ENCODE results near the gene HOXD13. TPM values are rescaled to one million over a fixed set of nuclear protein-coding genes. Genes with fewer than 3 reads are reported as not detected.
A peak's percentile ranks its signal among the peaks of the same experiment; 100 is the strongest.

Gene HOXD13
- total RNA-seq, 1 donor from 2014 or later: not detected

DNA sequence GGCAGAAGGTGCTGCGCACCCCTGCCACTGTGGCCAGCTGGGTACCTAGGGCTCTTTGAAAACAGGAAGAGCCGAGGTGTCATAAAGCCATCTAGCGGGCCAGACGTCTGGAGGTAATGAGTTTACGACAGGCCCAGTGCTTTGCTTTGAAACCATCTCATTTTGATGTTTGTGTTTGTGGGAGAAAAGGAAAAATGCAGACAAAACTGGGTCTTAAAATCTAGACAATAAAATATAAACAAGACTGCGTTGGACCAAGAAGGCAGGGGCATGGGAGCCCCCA lies 33.2 kb downstream of the HOXD13 start:
- intact Hi-C loops (cut with micrococcal nuclease): loop anchor here (5.0 kb wide), 1 partner anchor 512 kb away; no protein-coding TSS in a partner anchor
- DNase-seq (no peak), ATAC-seq (no peak)

DNA sequence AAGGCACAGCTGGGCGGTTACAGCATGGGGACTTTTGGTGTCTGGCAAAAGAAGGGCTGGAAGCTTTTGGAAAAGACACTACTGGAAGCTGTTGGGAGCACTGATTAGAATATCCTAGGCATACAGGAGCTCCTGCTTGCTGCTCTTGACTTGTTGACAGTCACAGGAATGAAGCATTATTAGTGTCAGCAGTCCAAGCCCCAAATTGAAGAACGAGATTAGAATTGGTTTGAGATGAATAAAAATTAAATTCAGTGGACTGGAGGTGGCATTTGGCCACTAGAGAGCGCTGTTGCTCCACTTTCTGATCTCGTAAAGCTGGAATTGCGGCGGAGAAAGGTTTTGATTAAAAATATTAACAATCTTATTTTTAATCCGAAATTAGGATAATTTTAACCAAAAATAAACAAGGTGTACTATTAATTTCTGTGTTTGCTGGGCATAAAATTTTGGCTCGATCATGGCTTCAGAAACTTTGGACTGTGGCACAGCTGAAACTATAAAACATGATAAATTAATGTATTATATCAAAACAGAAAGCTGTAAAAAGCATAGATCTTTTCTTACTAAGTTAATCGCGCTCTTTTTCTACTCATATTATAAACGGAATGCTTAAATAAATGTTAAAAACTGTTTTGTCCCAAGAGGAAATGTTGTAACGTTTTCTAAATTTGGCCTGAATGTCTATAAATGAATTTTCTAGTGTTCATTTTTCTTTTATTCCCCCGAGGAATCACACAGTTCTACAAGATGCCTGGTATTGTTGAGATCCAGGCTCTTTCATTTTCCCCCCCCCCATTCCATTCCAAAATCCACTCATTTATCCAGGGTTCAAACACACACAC lies 34.6 kb downstream of the HOXD13 start:
- intact Hi-C loops (cut with micrococcal nuclease): loop anchor here (5.0 kb wide), 1 partner anchor 510 kb away; no protein-coding TSS in a partner anchor
- DNase-seq (peak; percentile 70), ATAC-seq (no peak)

DNA sequence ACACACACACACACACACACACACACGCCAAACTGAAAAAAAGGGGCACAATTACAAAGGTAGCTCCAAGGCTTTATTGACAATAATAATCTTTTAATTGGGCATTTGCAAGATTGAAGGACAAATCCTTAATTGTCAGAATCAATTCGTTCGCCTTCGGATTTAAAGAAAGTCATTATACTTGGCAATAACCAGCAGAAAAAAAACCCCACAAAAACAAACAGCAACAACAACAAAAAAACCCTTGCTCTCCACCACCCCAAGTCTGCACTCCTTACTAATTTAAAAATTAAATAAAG lies 35.2 kb downstream of the HOXD13 start:
- no peak for ATAC-seq
- intact Hi-C loops (cut with micrococcal nuclease): loop anchor here (5.0 kb wide), 1 partner anchor 510 kb away; no protein-coding TSS in a partner anchor
- no peak for DNase-seq

DNA sequence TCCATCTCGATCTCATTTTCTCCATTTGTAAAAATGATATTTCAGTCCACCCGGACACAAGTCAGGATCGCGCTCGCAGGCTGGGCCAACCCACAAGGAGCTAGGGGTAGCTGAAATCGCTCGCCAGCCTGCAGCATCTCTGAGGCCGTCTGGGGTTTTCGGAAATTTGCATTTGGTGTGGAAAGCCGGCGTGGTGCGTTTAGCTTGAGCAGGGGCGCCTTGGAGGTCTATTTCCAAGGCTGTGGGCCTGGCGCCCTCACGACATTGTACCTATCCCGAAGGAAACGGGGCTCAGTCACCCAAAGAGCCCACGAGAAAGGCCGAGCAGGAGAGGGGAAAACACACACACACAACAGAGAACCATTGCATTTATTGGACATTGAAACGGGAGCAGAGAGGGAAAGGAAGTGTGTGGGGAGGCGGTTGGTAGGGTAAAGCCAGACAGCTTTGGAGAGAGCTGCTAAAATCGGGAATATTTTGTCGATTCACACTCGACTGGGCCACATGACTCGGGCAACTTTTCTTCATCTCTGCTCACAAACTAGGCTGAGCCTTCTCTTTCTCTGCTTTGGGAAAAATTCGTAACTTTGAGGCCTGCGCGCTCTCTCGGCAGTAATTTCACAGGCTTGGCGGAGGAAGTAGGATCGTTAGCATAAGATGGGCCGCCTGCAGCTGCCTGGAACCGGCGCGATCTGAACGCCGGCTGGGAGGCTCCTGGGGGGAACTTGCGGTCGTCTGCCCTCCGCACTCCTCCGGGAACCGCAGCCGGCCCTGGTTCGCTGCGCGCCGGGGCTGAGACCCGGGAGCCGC lies 35.9 kb downstream of the HOXD13 start:
- DNase-seq (no peak), ATAC-seq (no peak)
- intact Hi-C loops (cut with micrococcal nuclease): loop anchor here (5.0 kb wide), 1 partner anchor 509 kb away; no protein-coding TSS in a partner anchor

DNA sequence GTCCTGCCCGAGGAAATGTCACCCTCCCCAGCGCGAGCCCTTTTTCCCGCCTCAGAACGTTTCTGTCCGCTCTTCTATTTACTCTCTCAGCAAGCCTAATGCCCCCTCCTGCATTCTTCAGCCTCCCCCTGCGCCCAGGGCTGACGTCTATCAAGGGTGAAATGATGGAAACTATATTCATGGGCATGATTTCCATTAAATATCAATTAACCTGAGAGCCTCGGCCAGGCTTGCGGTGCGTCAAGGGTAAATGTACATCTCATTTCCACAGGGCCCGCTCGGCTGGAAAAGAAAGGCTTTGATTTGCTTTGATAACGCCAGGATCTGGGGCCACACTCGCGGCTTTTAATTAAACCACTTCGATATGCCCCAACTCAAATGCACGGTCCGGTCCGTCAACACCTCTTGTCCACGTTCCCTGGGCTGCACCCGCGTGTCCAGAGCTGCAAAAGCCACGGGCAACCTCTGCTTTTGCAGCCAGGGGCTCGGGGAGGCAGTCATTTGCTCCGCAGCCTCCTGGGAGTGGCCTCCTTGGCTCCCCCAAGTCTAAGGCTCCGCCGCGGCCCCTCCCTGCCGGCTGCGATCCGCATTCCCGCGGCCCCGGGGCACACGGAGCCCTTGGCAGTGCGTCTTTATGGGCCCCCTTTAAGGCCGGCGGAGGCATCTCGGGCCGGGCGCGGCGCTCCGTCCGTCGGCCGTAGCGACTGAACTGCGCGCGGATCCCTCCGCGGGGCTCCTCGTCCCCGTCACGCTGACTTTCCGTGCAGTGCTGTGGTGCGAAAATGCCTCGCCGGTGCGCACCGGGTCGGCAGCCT lies 36.7 kb downstream of the HOXD13 start, which contains the start of gene HOXD8:
TSS of gene HOXD8 (plus strand) at position 724 of the 815 bp plus-strand sequence. CDS start 662 bp downstream, outside the sequence.
- ATAC-seq (no peak), DNase-seq (peak; percentile 64)
- intact Hi-C loops (cut with micrococcal nuclease): loop anchor here (5.0 kb wide), 1 partner anchor 508 kb away; no protein-coding TSS in a partner anchor

DNA sequence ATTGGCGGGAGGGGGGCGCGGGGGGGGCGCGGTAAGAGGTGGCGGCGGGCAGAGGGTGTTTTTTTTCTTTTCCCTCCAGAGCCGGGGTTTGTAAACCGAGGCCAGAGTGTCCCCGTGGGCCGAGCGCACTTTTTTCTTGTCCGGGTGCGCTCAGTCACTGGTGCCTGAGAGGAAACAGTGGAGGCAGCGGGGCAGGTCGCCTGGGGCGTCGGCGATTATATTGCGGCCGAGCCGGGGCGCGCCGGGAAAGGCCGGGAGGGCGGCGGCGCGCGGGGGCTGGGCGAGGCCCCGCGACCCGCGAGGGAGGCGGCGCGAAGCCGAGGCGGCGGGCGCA lies 37.3 kb downstream of the HOXD13 start:
- intact Hi-C loops (cut with micrococcal nuclease): loop anchor here (5.0 kb wide), 1 partner anchor 508 kb away; no protein-coding TSS in a partner anchor
- DNase-seq: no peak
- ATAC-seq: no peak

DNA sequence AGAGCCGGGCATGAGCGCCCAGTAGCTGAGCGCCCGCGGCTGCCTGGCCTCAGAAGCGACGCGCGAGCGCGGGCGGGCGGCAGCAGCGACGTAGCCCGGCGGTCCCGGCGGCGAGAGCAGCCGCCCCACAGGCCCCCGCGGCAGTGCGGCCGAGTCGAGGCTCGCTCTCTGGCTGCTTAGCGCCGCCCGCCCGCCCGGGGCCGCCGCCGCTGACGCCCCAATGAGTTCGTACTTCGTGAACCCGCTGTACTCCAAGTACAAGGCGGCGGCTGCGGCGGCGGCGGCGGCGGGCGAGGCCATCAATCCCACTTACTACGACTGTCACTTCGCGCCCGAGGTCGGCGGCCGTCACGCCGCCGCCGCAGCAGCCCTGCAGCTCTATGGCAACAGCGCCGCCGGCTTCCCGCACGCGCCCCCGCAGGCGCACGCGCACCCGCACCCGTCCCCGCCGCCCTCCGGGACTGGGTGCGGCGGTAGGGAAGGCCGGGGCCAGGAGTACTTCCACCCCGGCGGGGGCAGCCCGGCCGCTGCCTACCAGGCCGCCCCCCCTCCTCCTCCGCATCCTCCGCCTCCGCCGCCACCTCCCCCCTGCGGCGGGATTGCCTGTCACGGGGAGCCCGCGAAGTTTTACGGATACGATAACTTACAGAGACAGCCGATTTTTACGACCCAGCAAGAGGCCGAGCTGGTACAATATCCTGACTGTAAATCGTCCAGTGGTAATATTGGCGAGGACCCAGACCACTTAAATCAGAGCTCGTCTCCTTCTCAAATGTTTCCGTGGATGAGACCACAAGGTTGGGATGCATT lies 37.8 kb downstream of the HOXD13 start:
- intact Hi-C loops (cut with micrococcal nuclease): no loop called here
- ATAC-seq (peak; percentile 18), DNase-seq (peak; percentile 35)

DNA sequence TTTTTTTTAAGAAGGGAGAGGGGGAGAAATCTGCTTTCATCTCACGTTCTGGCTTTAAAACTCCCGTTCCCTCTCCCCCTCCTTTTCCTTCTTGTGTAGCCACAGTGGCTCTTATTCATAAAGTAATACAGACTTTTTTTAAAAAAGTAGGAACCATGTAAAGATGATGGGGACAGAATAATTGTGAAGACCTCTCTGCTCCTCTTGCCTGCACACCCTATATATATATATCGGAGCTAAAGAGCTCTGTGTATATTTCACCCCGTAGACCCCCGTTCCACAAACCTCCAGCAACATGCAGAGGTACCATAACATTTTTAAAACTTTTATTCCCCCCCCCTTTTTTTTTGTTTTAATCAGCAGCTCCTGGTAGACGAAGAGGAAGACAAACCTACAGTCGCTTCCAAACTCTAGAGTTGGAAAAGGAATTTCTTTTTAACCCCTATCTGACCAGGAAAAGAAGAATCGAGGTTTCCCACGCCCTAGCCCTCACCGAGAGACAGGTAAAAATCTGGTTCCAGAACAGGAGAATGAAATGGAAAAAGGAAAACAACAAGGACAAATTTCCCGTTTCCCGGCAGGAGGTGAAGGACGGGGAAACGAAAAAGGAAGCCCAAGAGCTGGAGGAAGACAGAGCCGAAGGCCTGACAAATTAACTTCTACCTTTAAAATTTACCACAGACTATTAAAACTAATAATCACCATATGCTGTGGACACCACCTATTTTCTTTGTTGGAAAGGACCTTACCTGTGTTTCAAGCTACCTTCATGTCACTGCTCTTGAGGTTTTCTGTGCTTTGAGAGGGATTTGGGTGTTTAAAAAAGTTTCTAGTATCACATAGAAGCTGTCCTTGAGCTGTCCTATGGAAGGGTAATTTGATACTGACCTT lies 38.7 kb downstream of the HOXD13 start:
- ATAC-seq (no peak), DNase-seq (no peak)
- intact Hi-C loops (cut with micrococcal nuclease): no loop called here

DNA sequence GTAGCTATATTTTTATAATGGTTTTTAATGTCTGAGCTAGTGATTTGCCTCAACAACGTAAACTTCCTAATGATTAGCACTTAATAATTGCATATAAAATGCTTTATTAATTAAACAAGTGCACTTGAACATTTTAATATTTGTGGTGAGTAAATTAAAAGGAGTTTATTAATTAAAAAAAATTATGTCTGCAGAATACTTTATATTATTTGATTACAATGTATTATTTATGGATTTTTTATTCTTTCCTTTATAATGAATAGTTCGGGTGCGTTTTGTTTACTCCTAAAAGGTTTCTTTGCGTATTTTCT lies 39.3 kb downstream of the HOXD13 start:
- ATAC-seq (no peak), DNase-seq (no peak)
- intact Hi-C loops (cut with micrococcal nuclease): no loop called here

DNA sequence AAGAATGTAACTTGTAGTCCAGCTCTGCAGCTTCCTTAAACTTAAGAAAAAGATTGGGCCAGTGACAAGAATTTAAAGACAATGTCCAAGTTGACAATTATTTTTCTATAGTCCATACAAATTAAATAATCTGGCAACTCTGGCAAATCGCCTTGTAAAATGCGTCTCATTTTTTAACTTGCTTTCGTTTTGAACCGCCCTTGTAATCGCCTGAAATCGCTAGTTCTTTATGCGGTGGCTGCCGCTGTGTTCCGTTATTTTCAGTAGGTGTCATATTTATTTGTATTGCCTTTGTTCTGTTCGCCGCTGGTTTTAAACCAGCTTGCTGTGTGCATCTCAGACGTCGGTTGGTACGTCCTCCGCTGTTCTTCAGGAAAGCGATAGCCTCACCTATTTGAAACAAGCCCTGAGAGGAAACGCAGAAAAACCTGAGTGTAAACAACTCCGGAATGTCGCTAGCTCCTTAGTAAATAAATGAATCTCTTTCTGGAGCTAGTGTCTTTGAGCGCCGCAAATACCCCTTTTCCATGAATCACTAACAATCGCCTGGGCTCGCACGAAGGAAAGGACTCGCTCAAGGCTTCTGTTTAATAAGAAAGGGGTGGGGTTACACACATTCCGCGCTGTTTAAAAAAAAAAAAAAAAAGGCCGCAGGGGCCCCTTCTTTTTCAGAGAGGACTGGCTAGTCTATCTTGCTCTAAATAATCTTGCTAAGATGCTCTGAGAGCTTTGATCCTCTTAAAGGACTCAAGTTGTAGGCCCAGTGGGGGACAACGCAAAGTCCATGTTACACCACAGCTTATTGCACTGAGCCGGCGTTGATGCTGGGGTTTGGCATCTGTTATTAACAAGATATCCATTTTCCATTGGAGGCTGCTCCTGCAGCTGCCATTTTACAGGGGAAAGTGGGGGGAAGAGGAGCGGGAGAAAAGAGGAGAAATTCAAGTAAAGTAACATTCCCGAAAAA lies 40.0 kb downstream of the HOXD13 start:
- intact Hi-C loops (cut with micrococcal nuclease): no loop called here
- DNase-seq (no peak), ATAC-seq (no peak)

DNA sequence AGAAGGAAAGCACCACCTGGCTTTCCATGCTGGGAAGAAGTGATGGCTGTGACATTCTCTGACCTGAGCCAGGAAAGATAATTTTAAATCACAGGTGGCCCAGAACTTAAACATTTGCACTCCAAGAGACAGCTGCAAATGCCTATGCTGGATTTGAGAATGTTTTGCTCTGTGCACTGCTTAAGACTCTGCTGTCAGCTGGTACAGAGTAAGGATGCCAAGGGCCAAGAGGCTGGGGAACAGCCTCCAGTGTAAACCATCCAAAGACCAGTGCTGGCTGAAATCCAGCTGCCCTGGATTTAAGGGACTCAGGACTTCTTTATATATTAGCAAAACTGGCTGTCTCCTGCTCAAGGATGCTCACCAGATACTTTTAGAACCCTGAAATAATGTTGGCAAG lies 40.9 kb downstream of the HOXD13 start:
- ATAC-seq (no peak), DNase-seq (no peak)
- intact Hi-C loops (cut with micrococcal nuclease): no loop called here

DNA sequence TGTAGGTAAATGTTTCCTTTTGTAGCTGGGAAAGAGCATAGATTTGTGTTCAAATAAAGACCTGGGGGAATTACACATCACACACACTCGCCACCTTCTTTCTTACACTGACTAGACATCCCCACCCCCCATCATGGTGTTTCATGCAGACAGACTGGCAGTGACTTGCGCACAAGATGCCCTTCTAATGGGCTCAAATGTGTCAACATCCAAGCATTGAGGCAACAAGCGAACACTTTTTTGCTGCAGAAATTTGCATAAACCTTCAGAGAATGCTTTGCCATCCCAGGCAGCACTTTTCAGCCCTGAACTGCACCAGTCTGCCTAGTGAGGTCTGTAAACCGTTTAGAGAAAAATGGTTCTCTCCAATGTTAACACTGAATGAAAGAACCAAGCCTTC lies 41.5 kb downstream of the HOXD13 start:
- no peak for ATAC-seq
- intact Hi-C loops (cut with micrococcal nuclease): no loop called here
- DNase-seq: no peak

DNA sequence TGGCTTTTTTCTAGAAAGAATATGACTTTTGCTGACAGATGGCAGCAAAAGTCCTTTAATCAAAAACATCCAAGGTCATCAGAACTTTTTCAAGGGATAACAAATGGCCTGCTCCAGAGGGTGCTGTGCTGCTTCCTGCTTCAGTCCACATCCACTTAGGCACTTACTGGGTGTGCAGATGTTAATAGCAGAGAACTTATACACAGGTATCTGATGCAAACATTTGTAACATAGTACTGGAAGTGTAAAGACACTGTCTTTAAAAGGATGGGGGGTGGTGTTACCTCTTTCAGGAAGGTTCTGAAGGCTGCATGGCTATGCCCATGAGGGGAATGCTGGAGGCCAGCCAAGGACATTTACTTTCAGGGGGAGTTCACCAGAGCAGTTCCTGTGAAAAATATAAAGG lies 42.5 kb downstream of the HOXD13 start:
- DNase-seq (no peak), ATAC-seq (no peak)
- intact Hi-C loops (cut with micrococcal nuclease): no loop called here

DNA sequence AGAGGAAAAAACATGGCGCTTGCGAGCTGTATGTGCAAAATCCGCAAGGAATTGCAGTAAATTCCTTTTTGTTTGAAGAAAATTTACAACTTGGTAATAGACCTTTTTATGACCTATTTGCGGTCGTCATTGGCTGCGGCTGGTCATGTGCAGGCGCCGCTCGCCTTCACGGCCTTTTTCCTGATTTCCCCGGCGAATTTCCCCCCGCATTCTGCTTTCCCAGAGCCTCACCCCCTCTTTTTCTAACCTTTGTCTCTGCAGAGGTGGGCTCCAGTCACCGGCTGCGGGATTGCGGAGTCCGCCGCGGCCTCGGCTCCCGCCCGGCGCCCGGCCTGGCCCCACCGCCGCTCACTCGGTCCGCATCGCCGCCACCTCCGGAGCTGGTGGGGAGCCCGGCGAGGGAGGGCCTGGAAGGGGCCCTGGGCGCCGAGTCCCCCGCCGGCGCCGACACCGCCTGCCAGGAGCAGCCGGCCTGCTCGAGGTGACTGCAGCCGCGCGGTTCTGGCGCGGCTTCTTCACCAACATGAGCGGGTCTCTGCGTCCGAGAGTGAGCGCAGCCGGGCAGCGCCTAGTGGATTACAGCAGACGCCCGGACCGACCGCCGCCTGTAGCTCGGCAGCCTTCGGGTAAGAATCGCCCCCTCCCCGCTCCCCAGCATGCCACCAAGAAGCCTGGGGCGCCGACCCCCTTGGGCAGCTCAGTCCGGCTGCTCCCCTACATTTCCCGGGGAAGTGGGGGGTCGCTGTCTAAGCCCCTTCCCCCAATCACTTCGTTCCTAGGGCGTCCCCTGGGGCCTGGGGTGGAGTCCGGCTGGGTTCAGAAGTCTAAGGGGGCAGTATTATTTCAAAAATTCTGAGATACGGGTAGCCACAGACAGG lies 44.1 kb downstream of the HOXD13 start:
- DNase-seq (no peak), ATAC-seq (no peak)
- intact Hi-C loops (cut with micrococcal nuclease): no loop called here

DNA sequence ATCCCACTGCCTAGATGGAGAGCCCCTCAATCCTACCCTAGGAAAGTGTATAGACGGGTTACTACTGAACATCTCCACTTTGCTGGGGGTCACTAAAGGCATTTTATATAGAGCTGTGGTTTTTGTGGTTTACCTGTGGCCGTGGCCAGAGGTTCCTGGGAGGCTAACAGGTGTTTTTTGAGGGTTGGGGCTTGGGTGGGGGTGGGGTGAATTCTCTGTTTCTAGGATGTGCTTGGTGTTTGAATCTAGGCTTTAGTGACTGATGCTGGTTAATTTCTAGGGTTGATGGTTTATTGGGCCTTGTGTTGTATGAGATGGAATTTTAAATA lies 44.7 kb downstream of the HOXD13 start:
- intact Hi-C loops (cut with micrococcal nuclease): no loop called here
- ATAC-seq: no peak
- DNase-seq: no peak

DNA sequence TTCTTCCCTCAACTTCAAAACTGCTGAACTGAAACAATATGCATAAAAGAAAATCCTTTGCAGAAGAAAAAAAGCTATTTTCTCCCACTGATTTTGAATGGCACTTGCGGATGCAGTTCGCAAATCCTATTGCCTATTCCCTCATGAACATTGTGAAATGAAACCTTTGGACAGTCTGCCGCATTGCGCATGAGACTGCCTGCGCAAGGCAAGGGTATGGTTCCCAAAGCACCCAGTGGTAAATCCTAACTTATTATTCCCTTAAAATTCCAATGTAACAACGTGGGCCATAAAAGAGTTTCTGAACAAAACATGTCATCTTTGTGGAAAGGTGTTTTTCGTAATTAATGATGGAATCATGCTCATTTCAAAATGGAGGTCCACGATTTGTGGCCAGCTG lies 45.4 kb downstream of the HOXD13 start:
- intact Hi-C loops (cut with micrococcal nuclease): no loop called here
- ATAC-seq (no peak), DNase-seq (no peak)

Measured in left ventricle myocardium superior (tissue), 1 donor.